ENCODE data around the gene HIGD1A. TPM values are rescaled to one million over a fixed set of nuclear protein-coding genes. Genes with fewer than 3 reads are reported as not detected.

The HIGD1A gene
- total RNA-seq, 4 donors from 2014 or later, result 45.1 to 123 (median 114) TPM

DNA sequence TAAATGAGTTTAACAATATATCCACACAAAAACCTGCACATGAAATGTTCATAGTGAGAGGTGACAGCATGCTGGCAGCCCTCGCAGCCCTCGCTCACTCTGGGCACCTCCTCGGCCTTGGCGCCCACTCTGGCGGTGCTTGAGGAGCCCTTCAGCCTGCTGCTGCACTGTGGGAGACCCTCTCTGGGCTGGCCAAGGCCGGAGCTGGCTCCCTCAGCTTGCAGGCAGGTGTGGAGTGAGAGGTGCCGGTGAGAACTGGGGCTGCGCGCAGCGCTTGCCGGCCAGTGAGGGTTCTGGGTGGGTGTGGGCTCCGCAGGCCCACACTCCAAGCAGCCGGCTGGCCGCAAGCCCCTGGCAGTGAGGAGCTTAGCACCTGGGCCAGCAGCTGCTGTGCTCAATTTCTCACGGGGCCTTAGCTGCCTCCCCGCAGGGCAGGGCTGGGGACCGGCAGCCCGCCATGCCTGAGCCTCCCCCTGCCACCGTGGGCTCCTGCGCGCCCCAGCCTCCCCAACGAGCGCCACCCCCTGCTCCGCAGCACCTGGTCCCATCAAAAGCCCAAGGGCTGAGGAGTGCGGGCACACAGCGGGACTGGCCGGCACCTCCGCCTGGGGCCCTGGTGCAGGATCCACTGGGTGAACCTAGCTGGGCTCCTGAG is 34.7 kb downstream of the HIGD1A start:
- DNase-seq (ENCODE audit: low spot score in 2 of 2), result peak in 1 of 2 donors; percentile 71
- 97% methylated on average over 17 to 23 of the region's 28 CpGs for WGBS, 2 donors

GRCh38 chr3:42764561-42765295 is 39.6 kb downstream of the HIGD1A start:
- intact Hi-C loops (cut with DNase I; ENCODE audit: low total_unique reads), result no loop called here
- DNase-seq (ENCODE audit: low spot score in 2 of 2), result no peak
- no peak overlapping the region for H3K4me3 ChIP-seq (ENCODE audit: low read depth, poor library complexity, severe bottlenecking)
- 67 to 74% methylated on average over 3 of the region's 3 CpGs for WGBS, 2 donors
- TF ChIP-seq, protein P1, sequence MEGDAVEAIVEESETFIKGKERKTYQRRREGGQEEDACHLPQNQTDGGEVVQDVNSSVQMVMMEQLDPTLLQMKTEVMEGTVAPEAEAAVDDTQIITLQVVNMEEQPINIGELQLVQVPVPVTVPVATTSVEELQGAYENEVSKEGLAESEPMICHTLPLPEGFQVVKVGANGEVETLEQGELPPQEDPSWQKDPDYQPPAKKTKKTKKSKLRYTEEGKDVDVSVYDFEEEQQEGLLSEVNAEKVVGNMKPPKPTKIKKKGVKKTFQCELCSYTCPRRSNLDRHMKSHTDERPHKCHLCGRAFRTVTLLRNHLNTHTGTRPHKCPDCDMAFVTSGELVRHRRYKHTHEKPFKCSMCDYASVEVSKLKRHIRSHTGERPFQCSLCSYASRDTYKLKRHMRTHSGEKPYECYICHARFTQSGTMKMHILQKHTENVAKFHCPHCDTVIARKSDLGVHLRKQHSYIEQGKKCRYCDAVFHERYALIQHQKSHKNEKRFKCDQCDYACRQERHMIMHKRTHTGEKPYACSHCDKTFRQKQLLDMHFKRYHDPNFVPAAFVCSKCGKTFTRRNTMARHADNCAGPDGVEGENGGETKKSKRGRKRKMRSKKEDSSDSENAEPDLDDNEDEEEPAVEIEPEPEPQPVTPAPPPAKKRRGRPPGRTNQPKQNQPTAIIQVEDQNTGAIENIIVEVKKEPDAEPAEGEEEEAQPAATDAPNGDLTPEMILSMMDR (IDR thresholded peaks at IDR 0.05), result no peak
- no peak for TF ChIP-seq POLR2A (IDR thresholded peaks at IDR 0.05)

More for the DNA sequence above, 34.7 kb downstream of the HIGD1A start:
- TF ChIP-seq, protein P1 (IDR thresholded peaks at IDR 0.05), result no peak
- TF ChIP-seq POLR2A (IDR thresholded peaks at IDR 0.05), result no peak
- no peak overlapping the region for H3K4me3 ChIP-seq (ENCODE audit: low read depth, poor library complexity, severe bottlenecking)
- intact Hi-C loops (cut with DNase I; ENCODE audit: low total_unique reads), result loop anchor here (10.0 kb wide), 1 partner anchor 65 kb away; no protein-coding TSS in a partner anchor

- intact Hi-C loops (cut with DNase I; ENCODE audit: low total_unique reads), result no loop called here
- no peak for DNase-seq (ENCODE audit: low spot score in 2 of 2)
- no peak overlapping the region for H3K4me3 ChIP-seq (ENCODE audit: low read depth, poor library complexity, severe bottlenecking)
- 81 to 89% methylated on average over 3 of the region's 3 CpGs for WGBS, 2 donors
- TF ChIP-seq, protein P1 (IDR thresholded peaks at IDR 0.05), result no peak
- TF ChIP-seq POLR2A (IDR thresholded peaks at IDR 0.05), result no peak
Observed at GRCh38 chr3:42764115-42764514, 40.2 kb downstream of the HIGD1A start.

DNA sequence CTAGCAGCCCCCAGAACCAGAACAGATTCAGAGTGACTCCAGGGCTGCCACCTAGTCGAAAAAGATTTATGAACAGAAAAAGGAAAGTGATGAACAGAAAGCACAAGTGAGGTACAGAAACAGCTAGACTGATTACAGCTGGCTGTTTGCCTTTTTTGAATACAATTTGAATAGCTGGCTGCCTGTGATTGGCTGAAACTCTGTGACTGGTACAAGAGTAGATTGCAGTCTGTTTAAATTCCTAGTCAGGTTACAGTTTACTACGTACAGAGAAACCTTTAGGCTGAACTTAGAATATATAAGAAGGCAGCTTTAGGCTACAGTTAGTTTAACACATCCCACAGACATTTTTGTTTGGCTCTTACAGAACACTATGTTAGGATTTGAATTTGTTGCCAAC is 41.3 kb downstream of the HIGD1A start:
- H3K4me3 ChIP-seq (ENCODE audit: low read depth, poor library complexity, severe bottlenecking), result no peak overlapping the region
- intact Hi-C loops (cut with DNase I; ENCODE audit: low total_unique reads), result no loop called here
- TF ChIP-seq POLR2A (IDR thresholded peaks at IDR 0.05), result no peak
- WGBS, 2 donors, result 47 to 49% methylated on average over 2 of the region's 2 CpGs
- DNase-seq (ENCODE audit: low spot score in 2 of 2), result no peak

GRCh38 chr3:42762046-42762724 is 42.1 kb downstream of the HIGD1A start:
- peak in 1 of 2 donors; percentile 76 for DNase-seq (ENCODE audit: low spot score in 2 of 2)
- H3K4me3 ChIP-seq (ENCODE audit: low read depth, poor library complexity, severe bottlenecking), result no peak overlapping the region
- no peak for TF ChIP-seq POLR2A (IDR thresholded peaks at IDR 0.05)
- TF ChIP-seq, protein P1 (IDR thresholded peaks at IDR 0.05), result no peak
- intact Hi-C loops (cut with DNase I; ENCODE audit: low total_unique reads), result no loop called here
- WGBS, 2 donors, result 80 to 82% methylated on average over 6 of the region's 6 CpGs

DNA sequence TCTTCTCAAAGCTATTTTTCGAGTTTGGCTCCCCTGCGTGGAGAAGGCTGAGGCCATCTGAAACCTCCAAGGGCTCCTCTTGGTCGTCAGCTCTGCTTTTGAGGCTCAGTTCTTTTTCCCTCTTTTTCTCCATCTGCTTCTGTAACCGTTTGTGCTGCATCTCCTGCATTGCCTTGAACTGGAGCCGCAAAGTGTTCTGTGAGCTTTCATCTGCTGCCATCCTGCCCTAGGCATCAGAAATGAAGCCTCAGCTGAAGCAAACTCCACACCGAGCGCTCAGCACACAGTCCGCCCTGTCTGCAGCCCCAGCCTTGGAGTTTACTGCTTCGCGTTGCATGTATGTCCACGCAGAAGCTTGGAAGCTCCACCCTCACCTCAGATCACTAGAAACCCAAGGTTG is 46.2 kb downstream of the HIGD1A start:
- 67 to 78% methylated on average over 11 of the region's 11 CpGs for WGBS, 2 donors
- intact Hi-C loops (cut with DNase I; ENCODE audit: low total_unique reads), result no loop called here
- no peak for TF ChIP-seq POLR2A (IDR thresholded peaks at IDR 0.05)
- TF ChIP-seq, protein P1 (IDR thresholded peaks at IDR 0.05), result no peak
- DNase-seq (ENCODE audit: low spot score in 2 of 2), result peak in 1 of 2 donors; percentile 66
- H3K4me3 ChIP-seq (ENCODE audit: low read depth, poor library complexity, severe bottlenecking), result no peak overlapping the region

Measured in lower leg skin (tissue), 4 donors.